Lung microvascular endothelial cell (primary cell): Measurements from ENCODE around the gene GRM8. TPM values are rescaled to one million over a fixed set of nuclear protein-coding genes. Genes with fewer than 3 reads are reported as not detected.

Source experiments
- DNase-seq, 2 donors: peaks; one replicate each; pipeline versions ENCODE4 v3.0.0 to v3.0.0-alpha.2; 2010; ENCODE audit warnings: low read depth in 2 of 2
- total RNA-seq: library from RNA; depleted of rRNA; stranded (reverse); fragments of >200 nt; gene quantifications from 2 replicates; pipeline ENCODE4 v1.2.1, GENCODE V29; 2014

GRM8 gene
- total RNA-seq, 1 donor from 2014 or later = not detected

GRCh38 chr7:126818393-126819196 is 434.1 kb downstream of the GRM8 start:
- no peak for DNase-seq

- DNase-seq = no peak
These were observed 443.6 kb downstream of the GRM8 start for GRCh38 chr7:126809188-126809587.

GRCh38 chr7:126806614-126807013 is 446.1 kb downstream of the GRM8 start:
- DNase-seq = no peak

GRCh38 chr7:126805351-126805750 is 447.4 kb downstream of the GRM8 start:
- no peak for DNase-seq

GRCh38 chr7:126804604-126805003 is 448.1 kb downstream of the GRM8 start:
- DNase-seq = no peak

GRCh38 chr7:126803990-126804389 is 448.8 kb downstream of the GRM8 start:
- DNase-seq = no peak

GRCh38 chr7:126803060-126803665 is 449.6 kb downstream of the GRM8 start:
- peak; percentile 72 to 81 for DNase-seq

GRCh38 chr7:126801733-126802132 is 451.0 kb downstream of the GRM8 start:
- DNase-seq = no peak

- DNase-seq = no peak
These were observed 453.2 kb downstream of the GRM8 start for GRCh38 chr7:126799541-126799940.

GRCh38 chr7:126792521-126792920 is 460.2 kb downstream of the GRM8 start:
- no peak for DNase-seq

- DNase-seq = no peak
These were observed 461.4 kb downstream of the GRM8 start for GRCh38 chr7:126791306-126791705.

- peak in 1 of 2 donors; percentile 2 for DNase-seq
These were observed 462.0 kb downstream of the GRM8 start for GRCh38 chr7:126790763-126791162.

- no peak for DNase-seq
These were observed 469.1 kb downstream of the GRM8 start for GRCh38 chr7:126783613-126784012.

- no peak for DNase-seq
These were observed 471.7 kb downstream of the GRM8 start for GRCh38 chr7:126780993-126781392.

GRCh38 chr7:126778101-126778500 is 474.6 kb downstream of the GRM8 start:
- no peak for DNase-seq

GRCh38 chr7:126776498-126776897 is 476.2 kb downstream of the GRM8 start:
- no peak for DNase-seq

GRCh38 chr7:126774077-126774476 is 478.7 kb downstream of the GRM8 start:
- no peak for DNase-seq

GRCh38 chr7:126768836-126769235 is 483.9 kb downstream of the GRM8 start:
- no peak for DNase-seq

- DNase-seq = no peak
These were observed 491.7 kb downstream of the GRM8 start for GRCh38 chr7:126760914-126761577.

- no peak for DNase-seq
These were observed 497.4 kb downstream of the GRM8 start for GRCh38 chr7:126755381-126755780.

GRCh38 chr7:126750207-126750911 is 502.4 kb downstream of the GRM8 start:
- DNase-seq = no peak

- no peak for DNase-seq
These were observed 523.8 kb downstream of the GRM8 start for GRCh38 chr7:126728967-126729366.
